WTC11 (cell line): ENCODE data around the gene ZNF593OS. TPM values are rescaled to one million over a fixed set of nuclear protein-coding genes. Genes with fewer than 3 reads are reported as not detected.
A peak's percentile ranks its signal among the peaks of the same experiment; 100 is the strongest.

Experiments
- ATAC-seq: fragments of 200-7000 bp; cut with Tn5 transposase; 2 replicates; pipeline ENCODE4 v1.10.0; 2021; ENCODE audit warnings: mild to moderate bottlenecking, moderate library complexity
- CTCF ChIA-PET: fragments of 300-600 bp; sonication (Branson Sonifier 250); formaldehyde crosslinking; loops from one replicate; lab custom pipeline; 2021; ENCODE audit warnings: antibody characterized with exemption; lab: Charles Lee
- POLR2A ChIA-PET: fragments of 350-600 bp; sonication (Branson Sonifier 250); formaldehyde crosslinking; loops from one replicate; lab custom pipeline; 2021; ENCODE audit warnings: antibody characterized with exemption; lab: Charles Lee
- DNase-seq: peaks from one replicate; pipeline ENCODE4 v3.0.0; 2021; ENCODE audit warnings: low spot score
- H3K27ac Mint-ChIP-seq: 2 replicates; pipeline ENCODE4 v1.8.0; 2021; ENCODE audit warnings: mixed read lengths
- H3K27me3 Mint-ChIP-seq: 2 replicates; pipeline ENCODE4 v1.8.0; 2021; ENCODE audit warnings: low read depth, mild to moderate bottlenecking, moderate library complexity, mixed read lengths
- H3K36me3 Mint-ChIP-seq: 2 replicates; pipeline ENCODE4 v1.8.0; 2021; ENCODE audit warnings: mixed read lengths
- H3K4me1 Mint-ChIP-seq: 2 replicates; pipeline ENCODE4 v1.8.0; 2022; ENCODE audit warnings: mixed read lengths
- H3K4me3 Mint-ChIP-seq: 2 replicates; pipeline ENCODE4 v1.8.0; 2021; ENCODE audit warnings: mild to moderate bottlenecking, moderate library complexity, mixed read lengths
- H3K9me3 Mint-ChIP-seq: 2 replicates; pipeline ENCODE4 v1.8.0; 2021; ENCODE audit warnings: mixed read lengths
- ATF6 ChIP-seq: sonication (generic); formaldehyde crosslinking; IDR thresholded peaks from 2 replicates; pipeline ENCODE4 v1.8.1; 2023; ENCODE audit warnings: mild to moderate bottlenecking, missing genetic modification reagents
- CREM ChIP-seq: sonication (generic); formaldehyde crosslinking; IDR thresholded peaks from 2 replicates; pipeline ENCODE4 v1.8.1; 2022; ENCODE audit warnings: mild to moderate bottlenecking, missing genetic modification reagents, moderate library complexity
- E2F5 ChIP-seq: sonication (generic); formaldehyde crosslinking; IDR thresholded peaks from 2 replicates; pipeline ENCODE4 v1.8.1; 2022; ENCODE audit warnings: mild to moderate bottlenecking, moderate library complexity, missing genetic modification reagents
- ELF4 ChIP-seq: sonication (generic); formaldehyde crosslinking; IDR thresholded peaks from 2 replicates; pipeline ENCODE4 v1.8.1; 2022; ENCODE audit warnings: low read depth, mild to moderate bottlenecking, moderate library complexity, missing genetic modification reagents
- FOXP1 ChIP-seq: sonication (generic); formaldehyde crosslinking; IDR thresholded peaks from 2 replicates; pipeline ENCODE4 v1.8.0; 2022; ENCODE audit warnings: missing genetic modification reagents, mild to moderate bottlenecking, moderate library complexity, borderline replicate concordance
- HMGXB4 ChIP-seq: sonication (generic); formaldehyde crosslinking; IDR thresholded peaks from 2 replicates; pipeline ENCODE4 v1.8.1; 2023; ENCODE audit warnings: mild to moderate bottlenecking, moderate library complexity, missing genetic modification reagents
- IRF1 ChIP-seq: sonication (generic); formaldehyde crosslinking; IDR thresholded peaks from 2 replicates; pipeline ENCODE4 v1.8.0; 2023; ENCODE audit warnings: missing genetic modification reagents
- JAZF1 ChIP-seq: fragments of 250-450 bp; sonication (Bioruptor Pico); IDR thresholded peaks from 2 replicates; pipeline ENCODE4 v1.9.0; 2021; ENCODE audit warnings: moderate library complexity, mild to moderate bottlenecking, inconsistent platforms
- JUN ChIP-seq: sonication (generic); formaldehyde crosslinking; IDR thresholded peaks from 2 replicates; pipeline ENCODE4 v1.8.0; 2023; ENCODE audit warnings: mild to moderate bottlenecking, missing genetic modification reagents
- MAX ChIP-seq: sonication (generic); formaldehyde crosslinking; IDR thresholded peaks from 2 replicates; pipeline ENCODE4 v1.8.0; 2022; ENCODE audit warnings: mild to moderate bottlenecking, missing genetic modification reagents
- MYBL2 ChIP-seq: sonication (generic); formaldehyde crosslinking; IDR thresholded peaks from 2 replicates; pipeline ENCODE4 v1.8.1; 2023; ENCODE audit warnings: mild to moderate bottlenecking, moderate library complexity, missing genetic modification reagents
- NFATC4 ChIP-seq: fragments of 250-450 bp; sonication (Bioruptor Pico); IDR thresholded peaks from 2 replicates; pipeline ENCODE4 v1.9.0; 2021; ENCODE audit warnings: mild to moderate bottlenecking
- NR2C2 ChIP-seq: sonication (generic); formaldehyde crosslinking; IDR thresholded peaks from 2 replicates; pipeline ENCODE4 v1.8.0; 2022; ENCODE audit warnings: mild to moderate bottlenecking, missing genetic modification reagents
- RORB ChIP-seq: fragments of 250-450 bp; sonication (Bioruptor Pico); IDR thresholded peaks from 2 replicates; pipeline ENCODE4 v1.9.0; 2021; ENCODE audit warnings: mild to moderate bottlenecking
- SOX15 ChIP-seq: fragments of 250-450 bp; sonication (Bioruptor Pico); IDR thresholded peaks from 2 replicates; pipeline ENCODE4 v1.9.0; 2021; ENCODE audit warnings: mild to moderate bottlenecking
- TP53 ChIP-seq: sonication (generic); formaldehyde crosslinking; IDR thresholded peaks from 2 replicates; pipeline ENCODE4 v1.8.1; 2023; ENCODE audit warnings: mild to moderate bottlenecking, missing genetic modification reagents
- USF2 ChIP-seq: sonication (generic); formaldehyde crosslinking; IDR thresholded peaks from 2 replicates; pipeline ENCODE4 v1.8.1; 2023; ENCODE audit warnings: mild to moderate bottlenecking, missing genetic modification reagents, moderate library complexity
- ZNF121 ChIP-seq: sonication (generic); formaldehyde crosslinking; IDR thresholded peaks from 2 replicates; pipeline ENCODE4 v1.8.0; 2023; ENCODE audit warnings: missing genetic modification reagents
- ZNF281 ChIP-seq: sonication (generic); formaldehyde crosslinking; IDR thresholded peaks from 2 replicates; pipeline ENCODE4 v1.8.0; 2023; ENCODE audit warnings: mild to moderate bottlenecking, missing genetic modification reagents
- ZNF396 ChIP-seq: fragments of 250-450 bp; sonication (Bioruptor Pico); IDR thresholded peaks from 2 replicates; pipeline ENCODE4 v1.8.0; 2021; ENCODE audit warnings: mild to moderate bottlenecking, moderate library complexity, borderline replicate concordance
- ZNF671 ChIP-seq: fragments of 250-450 bp; sonication (Bioruptor Pico); IDR thresholded peaks from 2 replicates; pipeline ENCODE4 v1.8.0; 2021; ENCODE audit warnings: mild to moderate bottlenecking
- total RNA-seq: library from RNA; stranded (reverse); gene quantifications from 3 replicates; pipeline ENCODE4 v1.2.3, GENCODE V29; 2021

Gene ZNF593OS
- total RNA-seq, 1 experiment from 2014 or later: not detected

GRCh38 chr1:26161415-26162219 lies 10.0 kb downstream of the ZNF593OS start (continued):
- TF ChIP-seq MYBL2 (CRISPR knock-in tag) (peak; percentile 92), ELF4 (CRISPR knock-in tag) (peak; percentile 87; the same call in 1 of the 2 replicates), FOXP1 (CRISPR knock-in tag) (peak; percentile 93; the same call in 1 of the 2 replicates), MAX (CRISPR knock-in tag) (peak; percentile 98)

- Mint-ChIP-seq H3K36me3 (no peaks in the 10 kb centered on the region), H3K27ac (no peak overlapping the region), H3K4me1 (peaks cover 61% of the 10 kb centered on the region), H3K9me3 (no peaks in the 10 kb centered on the region), H3K4me3 (peak overlapping the region; percentile 61), H3K27me3 (peaks cover 94% of the 10 kb centered on the region)
- ChIA-PET POLR2A (no interaction called here), CTCF (interaction anchor here (0.6 to 2.0 kb wide), 8 partner anchors 9 to 235 kb away, joined by 3 to 11 read pairs (median 4); partner anchors contain the start of genes CEP85 and ZNF593)
- TF ChIP-seq RORB (CRISPR knock-in tag): no peak
- TF ChIP-seq IRF1: no peak
- no peak; the same call in 1 of the 2 replicates for TF ChIP-seq FOXP1 (CRISPR knock-in tag)
- TF ChIP-seq NFATC4: no peak
- TF ChIP-seq ZNF121 (CRISPR knock-in tag): no peak
- no peak for TF ChIP-seq ZNF396 (CRISPR knock-in tag)
- no peak for TF ChIP-seq USF2 (CRISPR knock-in tag)
- no peak for TF ChIP-seq HMGXB4 (CRISPR knock-in tag)
- TF ChIP-seq NR2C2 (CRISPR knock-in tag): no peak
- TF ChIP-seq ZNF671: no peak
- TF ChIP-seq ATF6: no peak
- TF ChIP-seq E2F5 (CRISPR knock-in tag): no peak
- TF ChIP-seq CREM: no peak
- TF ChIP-seq TP53 (CRISPR knock-in tag): no peak
- no peak for TF ChIP-seq SOX15 (CRISPR knock-in tag)
- TF ChIP-seq MYBL2 (CRISPR knock-in tag): no peak
- no peak for TF ChIP-seq JAZF1 (CRISPR knock-in tag)
- TF ChIP-seq ELF4 (CRISPR knock-in tag): no peak
- no peak for TF ChIP-seq JUN (CRISPR knock-in tag)
- no peak for TF ChIP-seq ZNF281
- ATAC-seq: peak; percentile 3; the same call in 1 of the 2 replicates
- DNase-seq: no peak
Measured at GRCh38 chr1:26160527-26161414, 10.9 kb downstream of the ZNF593OS start.
